Activated CD4-positive, alpha-beta memory T cell treated with anti-CD3 and anti-CD28 coated beads for 36 hours (primary cell): ENCODE data around the gene ABCA3. TPM values are rescaled to one million over a fixed set of nuclear protein-coding genes. Genes with fewer than 3 reads are reported as not detected.
"Not testable (repeated sequence)": the region's sequence is repeated elsewhere in the genome, so short reads cannot be mapped to it uniquely, and the experiment has no call there.

Experiments used
- CTCF ChIA-PET: fragments of 350-600 bp; sonication (Branson Sonifier 250); formaldehyde crosslinking; loops from one replicate; lab custom pipeline; 2021; ENCODE audit warnings: antibody characterized with exemption, inconsistent platforms; lab: Charles Lee
- POLR2A ChIA-PET: fragments of 350-600 bp; sonication (Branson Sonifier 250); formaldehyde crosslinking; loops from one replicate; lab custom pipeline; 2021; ENCODE audit warnings: antibody characterized with exemption; lab: Charles Lee
- DNase-seq: peaks from one replicate; pipeline ENCODE4 v3.0.0-alpha.2; 2020
- H3K27ac Mint-ChIP-seq: one replicate; pipeline ENCODE4 v1.8.0; 2021; ENCODE audit warnings: mixed read lengths
- H3K27me3 Mint-ChIP-seq: one replicate; pipeline ENCODE4 v1.8.0; 2021; ENCODE audit warnings: mixed read lengths
- H3K36me3 Mint-ChIP-seq: one replicate; pipeline ENCODE4 v1.8.0; 2021; ENCODE audit warnings: mixed read lengths
- H3K4me1 Mint-ChIP-seq: one replicate; pipeline ENCODE4 v1.8.0; 2021; ENCODE audit warnings: low read depth, mixed read lengths
- H3K4me3 Mint-ChIP-seq: one replicate; pipeline ENCODE4 v1.8.0; 2021; ENCODE audit warnings: mild to moderate bottlenecking, mixed read lengths
- H3K9me3 Mint-ChIP-seq: one replicate; pipeline ENCODE4 v1.8.0; 2021; ENCODE audit warnings: mixed read lengths
- intact Hi-C: fragments of 100-400 bp; cut with micrococcal nuclease; formaldehyde crosslinking; loops from one replicate; pipeline ENCODE4 v1.15.1; 2023
- total RNA-seq, 2 experiments: library from RNA; stranded (reverse); gene quantifications; one replicate each; pipeline ENCODE4 v1.2.3, GENCODE V29; 2021

Gene ABCA3
- total RNA-seq, 2 experiments from 2014 or later: 6.1 to 6.4 TPM

- no peak for DNase-seq
- intact Hi-C loops: loop anchor here (5.0 kb wide), 1 partner anchor 45 kb away; the partner anchor contains the start of gene MLST8
- no peak overlapping the region for H3K4me3 Mint-ChIP-seq
- no peaks in the 10 kb centered on the region for H3K9me3 Mint-ChIP-seq
- no peaks in the 10 kb centered on the region for H3K27me3 Mint-ChIP-seq
- H3K36me3 Mint-ChIP-seq: peaks cover 38% of the 10 kb centered on the region
- POLR2A ChIA-PET: interaction anchor here (0.8 to 3.1 kb wide), 8 partner anchors 9 to 58 kb away, joined by 3 to 13 read pairs (median 5); partner anchors contain the start of gene MLST8
- peak overlapping the region; percentile 58 for H3K27ac Mint-ChIP-seq
- H3K4me1 Mint-ChIP-seq: peaks cover 10% of the 10 kb centered on the region
- CTCF ChIA-PET: interaction anchor here (0.7 to 4.0 kb wide), 5 partner anchors 27 to 355 kb away, joined by 3 to 31 read pairs (median 3); partner anchors contain the start of gene CASKIN1
Measured at GRCh38 chr16:2252806-2253148, 87.8 kb downstream of the ABCA3 start.

- peak within 1 kb of the TSS; percentile 88 for H3K4me3 Mint-ChIP-seq
- intact Hi-C loops: loop anchor here (2.0 to 5.0 kb wide), 3 partner anchors 17 to 44 kb away; partner anchors contain the start of genes E4F1, MLST8 and RNPS1
- peaks cover 27% of the 10 kb centered on the region for H3K36me3 Mint-ChIP-seq
- H3K27me3 Mint-ChIP-seq: no peaks in the 10 kb centered on the region
- peak; percentile 92 for DNase-seq
- POLR2A ChIA-PET: interaction anchor here (0.5 to 3.1 kb wide), 12 partner anchors 10 to 264 kb away, joined by 3 to 13 read pairs (median 4); partner anchors contain the start of genes E4F1, MLST8, PGP and TEDC2
- CTCF ChIA-PET: interaction anchor here (0.6 to 4.0 kb wide), 12 partner anchors 12 to 264 kb away, joined by 3 to 31 read pairs (median 4); partner anchors contain the start of genes ABCA3, CASKIN1 and PGP
- peak within 1 kb of the TSS; percentile 89 for H3K27ac Mint-ChIP-seq
- H3K9me3 Mint-ChIP-seq: no peaks in the 10 kb centered on the region
- H3K4me1 Mint-ChIP-seq: peaks cover 10% of the 10 kb centered on the region
Measured at GRCh38 chr16:2251296-2252111, 89.0 kb downstream of the ABCA3 start, which contains the start of gene ECI1. Gene ECI1, minus strand, starts transcription at chr16:2251587. Its CDS starts 21 bp downstream, at chr16:2251566.

- intact Hi-C loops: loop anchor here (2.0 to 5.0 kb wide), 3 partner anchors 18 to 43 kb away; partner anchors contain the start of genes E4F1, MLST8 and RNPS1
- CTCF ChIA-PET: interaction anchor here (0.6 to 4.0 kb wide), 11 partner anchors 12 to 251 kb away, joined by 3 to 31 read pairs (median 4); partner anchors contain the start of genes ABCA3, CASKIN1 and PGP
- DNase-seq: peak; percentile 49
- Mint-ChIP-seq H3K27me3 (no peaks in the 10 kb centered on the region), H3K4me3 (peak overlapping the region; percentile 88), H3K4me1 (peaks cover 10% of the 10 kb centered on the region), H3K27ac (peak overlapping the region; percentile 89), H3K36me3 (peaks cover 21% of the 10 kb centered on the region), H3K9me3 (no peaks in the 10 kb centered on the region)
- POLR2A ChIA-PET: interaction anchor here (0.6 to 3.1 kb wide), 9 partner anchors 9 to 209 kb away, joined by 3 to 13 read pairs (median 4); partner anchors contain the start of genes E4F1, MLST8 and TEDC2
Measured at GRCh38 chr16:2250652-2251295, 89.8 kb downstream of the ABCA3 start.

GRCh38 chr16:2246301-2246885, 94.1 kb downstream of the ABCA3 start:
- DNase-seq: no peak
- POLR2A ChIA-PET: no interaction called here

GRCh38 chr16:2244926-2245795, 95.4 kb downstream of the ABCA3 start:
- DNase-seq: no peak
- H3K9me3 Mint-ChIP-seq: no peaks in the 10 kb centered on the region
- POLR2A ChIA-PET: no interaction called here
- no peak overlapping the region for H3K27ac Mint-ChIP-seq
- H3K27me3 Mint-ChIP-seq: no peaks in the 10 kb centered on the region
- CTCF ChIA-PET: interaction anchor here (1.2 kb wide), 1 partner anchor 51 kb away, joined by 3 read pairs; no protein-coding TSS in a partner anchor
- H3K36me3 Mint-ChIP-seq: peaks cover 3% of the 10 kb centered on the region
- H3K4me3 Mint-ChIP-seq: no peak overlapping the region
- H3K4me1 Mint-ChIP-seq: peaks cover 3% of the 10 kb centered on the region
- intact Hi-C loops: no loop called here

More at GRCh38 chr16:2246301-2246885, 94.1 kb downstream of the ABCA3 start:
- intact Hi-C loops: no loop called here
- Mint-ChIP-seq H3K27ac (no peak overlapping the region), H3K4me3 (no peak overlapping the region), H3K4me1 (peaks cover 6% of the 10 kb centered on the region), H3K27me3 (no peaks in the 10 kb centered on the region), H3K36me3 (peaks cover 3% of the 10 kb centered on the region), H3K9me3 (no peaks in the 10 kb centered on the region)
- CTCF ChIA-PET: no interaction called here

- Mint-ChIP-seq H3K27me3 (no peaks in the 10 kb centered on the region), H3K36me3 (peaks cover 3% of the 10 kb centered on the region), H3K9me3 (no peaks in the 10 kb centered on the region), H3K27ac (no peak overlapping the region), H3K4me3 (no peak overlapping the region), H3K4me1 (no peaks in the 10 kb centered on the region)
- ChIA-PET POLR2A (no interaction called here), CTCF (no interaction called here)
- no peak for DNase-seq
- intact Hi-C loops: no loop called here
Measured at GRCh38 chr16:2244301-2244700, 96.2 kb downstream of the ABCA3 start.

GRCh38 chr16:2243781-2244180, 96.7 kb downstream of the ABCA3 start:
- intact Hi-C loops: no loop called here
- H3K27me3 Mint-ChIP-seq: no peaks in the 10 kb centered on the region
- H3K9me3 Mint-ChIP-seq: no peaks in the 10 kb centered on the region
- POLR2A ChIA-PET: no interaction called here
- no peak overlapping the region for H3K4me3 Mint-ChIP-seq
- no peaks in the 10 kb centered on the region for H3K4me1 Mint-ChIP-seq
- peaks cover 3% of the 10 kb centered on the region for H3K36me3 Mint-ChIP-seq
- CTCF ChIA-PET: no interaction called here
- DNase-seq: no peak
- H3K27ac Mint-ChIP-seq: no peak overlapping the region

GRCh38 chr16:2243031-2243528, 97.4 kb downstream of the ABCA3 start:
- ChIA-PET CTCF (no interaction called here), POLR2A (no interaction called here)
- no peaks in the 10 kb centered on the region for H3K9me3 Mint-ChIP-seq
- no peak for DNase-seq
- H3K4me3 Mint-ChIP-seq: no peak overlapping the region
- no peaks in the 10 kb centered on the region for H3K27me3 Mint-ChIP-seq
- intact Hi-C loops: no loop called here
- no peaks in the 10 kb centered on the region for H3K4me1 Mint-ChIP-seq
- H3K27ac Mint-ChIP-seq: no peak overlapping the region
- H3K36me3 Mint-ChIP-seq: peaks cover 3% of the 10 kb centered on the region

- CTCF ChIA-PET: no interaction called here
- Mint-ChIP-seq H3K27ac (no peak overlapping the region), H3K27me3 (no peaks in the 10 kb centered on the region)
Measured at GRCh38 chr16:2242598-2242997, 97.9 kb downstream of the ABCA3 start.

GRCh38 chr16:2240331-2240730, 100.2 kb downstream of the ABCA3 start:
- H3K4me1 Mint-ChIP-seq, H3K27ac Mint-ChIP-seq, H3K4me3 Mint-ChIP-seq, H3K9me3 Mint-ChIP-seq, intact Hi-C loops, H3K27me3 Mint-ChIP-seq, CTCF ChIA-PET, DNase-seq, POLR2A ChIA-PET, H3K36me3 Mint-ChIP-seq: not testable (repeated sequence)

More at GRCh38 chr16:2242598-2242997, 97.9 kb downstream of the ABCA3 start:
- DNase-seq: no peak
- Mint-ChIP-seq H3K36me3 (peaks cover 3% of the 10 kb centered on the region), H3K4me1 (no peaks in the 10 kb centered on the region), H3K4me3 (no peak overlapping the region), H3K9me3 (no peaks in the 10 kb centered on the region)
- POLR2A ChIA-PET: no interaction called here
- intact Hi-C loops: no loop called here
